Keratinocyte (primary cell): ENCODE measurements around the gene IPO8. TPM values are rescaled to one million over a fixed set of nuclear protein-coding genes. Genes with fewer than 3 reads are reported as not detected.

Experiments used
- DNase-seq: peaks from one replicate; pipeline ENCODE4 v3.0.0-alpha.2; 2011; ENCODE audit warnings: low read depth, missing footprints, low spot score
- FAIRE-seq: peaks from 2 replicates; lab custom pipeline; 2011; peaks lifted over from hg19 to GRCh38; lab: Jason Lieb, UNC
- H2AFZ ChIP-seq: 2 replicates; pipeline ENCODE4 v1.6.0; 2012; ENCODE audit warnings: low read length, control low read depth, inconsistent platforms; ENCODE audit not compliant: control insufficient read depth
- H3K27ac ChIP-seq: 2 replicates; pipeline ENCODE4 v1.5.1; 2011; ENCODE audit warnings: low read length; ENCODE audit not compliant: control insufficient read depth, insufficient read depth
- H3K27me3 ChIP-seq: 3 replicates; pipeline ENCODE4 v1.6.0; 2011; ENCODE audit warnings: low read length; ENCODE audit not compliant: control insufficient read depth, insufficient read depth; ENCODE audit errors: extremely low read depth
- H3K36me3 ChIP-seq, 2 experiments: 2 replicates in 1 of 2; 3 replicates in 1 of 2; pipeline ENCODE4 v1.5.1; 2011; ENCODE audit warnings: low read length in 2 of 2, mild to moderate bottlenecking in 1 of 2; ENCODE audit not compliant: control insufficient read depth in 2 of 2, insufficient read depth in 2 of 2; ENCODE audit errors: extremely low read depth in 1 of 2
- H3K4me1 ChIP-seq: 3 replicates; pipeline ENCODE4 v1.5.1; 2011; ENCODE audit warnings: low read length; ENCODE audit not compliant: control insufficient read depth, insufficient read depth; ENCODE audit errors: extremely low read depth
- H3K4me2 ChIP-seq: 3 replicates; pipeline ENCODE4 v1.6.0; 2011; ENCODE audit warnings: low read depth, low read length; ENCODE audit not compliant: control insufficient read depth, insufficient read depth; ENCODE audit errors: extremely low read depth
- H3K4me3 ChIP-seq, 3 experiments: fragments of 200-600 bp in 1 of 3; sonication (generic) in 1 of 3; 2 replicates in 2 of 3; 3 replicates in 1 of 3; pipeline ENCODE4 v1.5.1; 2011 to 2016; ENCODE audit warnings: low read length in 3 of 3, mild to moderate bottlenecking in 3 of 3, control low read depth in 2 of 3, inconsistent platforms in 1 of 3, low read depth in 1 of 3, mixed read lengths in 1 of 3, mixed run types in 1 of 3, moderate library complexity in 1 of 3; ENCODE audit not compliant: control insufficient read depth in 2 of 3, insufficient read depth in 2 of 3; ENCODE audit errors: extremely low read depth in 1 of 3
- H3K79me2 ChIP-seq: 2 replicates; pipeline ENCODE4 v1.6.0; 2012; ENCODE audit warnings: low read length; ENCODE audit not compliant: control insufficient read depth, insufficient read depth
- H3K9ac ChIP-seq: 3 replicates; pipeline ENCODE4 v1.6.0; 2011; ENCODE audit warnings: low read length; ENCODE audit not compliant: control insufficient read depth, insufficient read depth; ENCODE audit errors: extremely low read depth
- H3K9me1 ChIP-seq: 3 replicates; pipeline ENCODE4 v1.6.0; 2011; ENCODE audit warnings: low read length; ENCODE audit not compliant: control insufficient read depth, insufficient read depth; ENCODE audit errors: extremely low read depth
- H3K9me3 ChIP-seq: 2 replicates; pipeline ENCODE4 v1.5.1; 2012; ENCODE audit warnings: low read depth, low read length; ENCODE audit not compliant: control insufficient read depth
- H4K20me1 ChIP-seq: 3 replicates; pipeline ENCODE4 v1.6.0; 2011; ENCODE audit warnings: low read length; ENCODE audit not compliant: control insufficient read depth, insufficient read depth; ENCODE audit errors: extremely low read depth
- CTCF ChIP-seq, 3 experiments: IDR thresholded peaks in 1 of 3; conservative IDR thresholded peaks in 1 of 3; optimal IDR thresholded peaks in 1 of 3; 2 replicates in 2 of 3; 3 replicates in 1 of 3; pipeline versions ENCODE3 to v1.5.1; 2011; ENCODE audit warnings: low read length in 3 of 3, mild to moderate bottlenecking in 3 of 3, moderate library complexity in 2 of 3, control low read depth in 1 of 3, inconsistent platforms in 1 of 3; ENCODE audit not compliant: insufficient read depth in 2 of 3; ENCODE audit errors: extremely low read depth in 1 of 3
- EZH2 ChIP-seq: IDR thresholded peaks from one replicate; pipeline ENCODE4 v1.6.1; 2012; ENCODE audit warnings: inconsistent platforms, mild to moderate bottlenecking, low read length, moderate library complexity
- dilution Hi-C: fragments of 300-500 bp; cut with MboI; formaldehyde crosslinking; loops from one replicate; pipeline ENCODE4 v1.7.0; 2020; ENCODE audit warnings: low sequenced_read_pairs; ENCODE audit not compliant: extremely low pct_ligation_motif_present
- polyA plus RNA-seq, 5 experiments: library from polyadenylated mRNA; depleted of rRNA in 3 of 5; stranded (reverse) in 3 of 5; stranded (forward) in 1 of 5; unstranded in 1 of 5; fragments of >200 nt; gene quantifications; 1 replicate in 1 of 5; 2 replicates in 3 of 5; 3 replicates in 1 of 5; pipeline versions ENCODE4 v1.2.1 to v1.2.3, GENCODE V29; 2011 to 2012; ENCODE audit warnings: missing spikeins in 2 of 5, low read depth in 1 of 5, low replicate concordance in 1 of 5

Gene IPO8
- polyA plus RNA-seq, 1 donor (not counting 4 experiments of a cell fraction or from before 2014, with no cell fraction given) = 18.8 TPM

- DNase-seq (no peak), FAIRE-seq (no peak)
- H2AFZ ChIP-seq = no peak overlapping the region
- no peaks in the 10 kb centered on the region for H3K27me3 ChIP-seq
- H3K36me3 ChIP-seq = no peaks in the 10 kb centered on the region
- H4K20me1 ChIP-seq = no peaks in the 10 kb centered on the region
- no peak overlapping the region for H3K4me2 ChIP-seq
- dilution Hi-C loops = no loop called here
- TF ChIP-seq EZH2 (no peak), CTCF (optimal IDR thresholded peaks at IDR 0.05 in 1 of 3, IDR thresholded peaks at IDR 0.05 in 1 of 3, conservative IDR thresholded peaks at IDR 0.05 in 1 of 3; ENCODE audit: extremely low read depth in 1 of 3, insufficient read depth in 2 of 3, low read length in 3 of 3) (no peak)
- H3K9ac ChIP-seq = no peak overlapping the region
- no peak overlapping the region for H3K4me3 ChIP-seq
- H3K9me3 ChIP-seq = no peaks in the 10 kb centered on the region
- H3K79me2 ChIP-seq = no peaks in the 10 kb centered on the region
- H3K9me1 ChIP-seq = no peaks in the 10 kb centered on the region
- no peaks in the 10 kb centered on the region for H3K4me1 ChIP-seq
- H3K27ac ChIP-seq = no peak overlapping the region
These were observed 96.1 kb downstream of the IPO8 start for GRCh38 chr12:30599608-30600007.

- Histone ChIP-seq H3K36me3 (no peaks in the 10 kb centered on the region), H3K27me3 (no peaks in the 10 kb centered on the region), H3K4me1 (no peaks in the 10 kb centered on the region), H3K9ac (no peak overlapping the region), H3K27ac (no peak overlapping the region), H3K79me2 (no peaks in the 10 kb centered on the region), H2AFZ (no peak overlapping the region), H3K9me1 (no peaks in the 10 kb centered on the region), H3K4me3 (no peak overlapping the region), H3K4me2 (no peak overlapping the region), H3K9me3 (no peaks in the 10 kb centered on the region), H4K20me1 (no peaks in the 10 kb centered on the region)
- TF ChIP-seq EZH2 = no peak
- TF ChIP-seq CTCF (optimal IDR thresholded peaks at IDR 0.05 in 1 of 3, IDR thresholded peaks at IDR 0.05 in 1 of 3, conservative IDR thresholded peaks at IDR 0.05 in 1 of 3; ENCODE audit: extremely low read depth in 1 of 3, insufficient read depth in 2 of 3, low read length in 3 of 3) = no peak
- FAIRE-seq = no peak
- dilution Hi-C loops = no loop called here
- no peak for DNase-seq
These were observed 96.8 kb downstream of the IPO8 start for GRCh38 chr12:30598889-30599288.
